ENCODE data around the gene NCK2.
"Not testable (repeated sequence)": the region's sequence is repeated elsewhere in the genome, so short reads cannot be mapped to it uniquely, and the experiment has no call there.

NCK2 gene

GRCh38 chr2:105893011-105893995 is 148.6 kb downstream of the NCK2 start:
- H3K4me3 ChIP-seq: no peak overlapping the region
- H3K27ac ChIP-seq: no peak overlapping the region

- Histone ChIP-seq H3K4me3 (no peak overlapping the region), H3K27ac (no peak overlapping the region)
These were observed 149.7 kb downstream of the NCK2 start for GRCh38 chr2:105894327-105894944.

GRCh38 chr2:105895990-105896764 is 151.5 kb downstream of the NCK2 start:
- Histone ChIP-seq H3K27ac (peak overlapping the region in 1 of 21 experiments; percentile 20), H3K4me3 (no peak overlapping the region)

DNA sequence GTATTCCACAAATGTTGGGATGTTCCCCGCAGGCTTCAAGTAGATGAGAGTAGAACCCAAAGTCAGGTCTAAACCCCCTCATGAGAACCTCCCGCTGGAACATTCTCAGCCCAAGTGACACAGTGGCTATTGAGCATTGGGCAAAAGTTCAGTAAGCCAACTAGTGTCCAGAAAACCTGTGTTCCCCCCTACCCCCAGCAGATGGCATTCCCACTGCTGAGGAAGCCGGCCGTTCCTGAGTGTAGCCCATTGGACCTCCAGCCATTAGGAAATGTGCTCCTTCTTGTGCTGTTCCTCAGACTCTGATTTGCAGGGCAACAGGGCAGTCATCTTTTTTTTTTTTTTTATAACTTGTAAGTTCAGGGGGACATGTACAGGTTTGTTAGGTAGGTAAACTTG is 152.1 kb downstream of the NCK2 start:
- no peak overlapping the region for H3K27ac ChIP-seq
- H3K4me3 ChIP-seq: no peak overlapping the region

GRCh38 chr2:105897694-105898093 is 153.0 kb downstream of the NCK2 start:
- H3K27ac ChIP-seq, H3K4me3 ChIP-seq: not testable (repeated sequence)

- Histone ChIP-seq H3K4me3 (no peak overlapping the region), H3K27ac (no peak overlapping the region)
These were observed 158.5 kb downstream of the NCK2 start for GRCh38 chr2:105903051-105903674.

GRCh38 chr2:105904938-105905337 is 160.2 kb downstream of the NCK2 start:
- Histone ChIP-seq H3K4me3 (no peak overlapping the region), H3K27ac (no peak overlapping the region)

DNA sequence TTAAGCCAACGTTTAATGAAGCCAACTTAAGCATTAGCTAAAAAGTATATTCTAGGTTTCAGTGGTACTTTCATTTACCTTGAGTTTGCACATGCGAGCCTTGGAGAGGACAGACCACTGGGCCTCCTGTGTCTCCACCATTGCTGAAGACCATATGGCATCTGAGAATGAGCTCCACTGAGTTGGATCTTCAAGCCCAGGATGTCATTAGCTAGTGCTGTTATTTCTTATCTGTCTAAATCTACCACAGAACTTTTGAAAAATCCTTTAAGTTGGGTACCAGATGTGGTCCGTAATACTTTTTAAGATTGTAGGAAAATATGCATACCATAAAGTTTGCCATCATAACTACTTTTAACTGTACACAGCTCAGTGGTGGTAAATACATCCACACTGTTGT is 161.8 kb downstream of the NCK2 start:
- no peak overlapping the region for H3K27ac ChIP-seq

DNA sequence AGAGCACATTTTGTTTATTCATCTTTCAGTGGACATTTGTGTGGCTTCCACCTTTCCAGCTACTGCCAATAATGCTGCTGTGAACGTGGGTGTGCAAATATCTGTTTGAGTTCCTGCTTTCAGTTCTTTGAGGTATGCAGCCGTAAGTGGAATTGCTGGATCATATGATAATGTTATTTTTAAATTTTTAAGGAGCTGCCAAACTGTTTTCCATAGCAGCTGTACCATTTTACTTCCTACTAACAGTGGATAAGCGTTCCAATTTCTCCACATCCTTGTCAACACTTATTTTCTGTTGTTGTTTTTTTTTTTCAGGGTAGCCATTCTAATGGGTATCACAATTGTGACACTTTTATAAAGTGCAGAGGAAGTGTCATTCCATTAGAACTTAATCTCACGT is 162.5 kb downstream of the NCK2 start:
- Histone ChIP-seq H3K4me3 (no peak overlapping the region), H3K27ac (no peak overlapping the region)

More for the DNA sequence above, 161.8 kb downstream of the NCK2 start:
- H3K4me3 ChIP-seq: no peak overlapping the region

GRCh38 chr2:105909215-105909614 is 164.5 kb downstream of the NCK2 start:
- Histone ChIP-seq H3K27ac (no peak overlapping the region), H3K4me3 (no peak overlapping the region)

- no peak overlapping the region for H3K27ac ChIP-seq
These were observed 166.0 kb downstream of the NCK2 start for GRCh38 chr2:105910497-105911238.

DNA sequence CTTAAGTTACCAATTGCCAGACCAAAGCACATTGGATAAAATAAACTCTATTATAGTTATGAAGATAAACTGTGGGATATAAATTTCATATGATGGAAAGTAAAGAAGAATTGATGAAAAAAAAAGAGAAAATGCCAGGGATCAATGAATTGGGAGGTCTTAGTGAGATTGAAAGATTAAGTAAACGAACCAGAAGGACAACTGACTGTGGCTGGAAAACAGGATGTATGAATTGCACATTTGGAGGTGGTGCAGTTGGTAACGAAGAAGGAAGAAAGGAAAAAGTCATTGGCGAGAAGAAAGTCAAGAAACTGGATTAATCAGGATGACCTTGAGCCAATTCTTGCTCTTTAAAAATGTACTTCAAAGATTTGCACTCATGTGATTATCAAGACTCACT is 166.7 kb downstream of the NCK2 start:
- H3K4me3 ChIP-seq: no peak overlapping the region
- no peak overlapping the region for H3K27ac ChIP-seq

More at GRCh38 chr2:105910497-105911238, 166.0 kb downstream of the NCK2 start:
- no peak overlapping the region for H3K4me3 ChIP-seq

DNA sequence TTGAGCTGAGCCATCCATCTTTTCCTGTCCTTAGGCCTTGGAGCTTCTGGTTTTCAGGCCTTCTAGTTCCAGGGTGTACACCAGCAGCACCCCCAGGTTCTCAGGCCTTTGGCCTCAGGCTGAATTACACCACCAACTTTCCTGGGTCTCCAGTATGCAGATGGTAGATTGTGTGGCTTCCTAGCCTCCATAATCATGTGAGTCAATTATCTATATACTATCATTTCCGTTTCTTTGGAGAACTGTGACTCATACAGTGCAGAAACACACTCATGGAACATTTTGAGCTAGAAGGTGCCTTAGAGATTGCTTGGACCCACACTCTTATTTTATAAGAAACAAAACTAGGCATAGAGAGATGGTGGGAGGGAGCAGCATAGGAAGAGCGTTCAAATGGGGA is 167.4 kb downstream of the NCK2 start:
- Histone ChIP-seq H3K4me3 (no peak overlapping the region), H3K27ac (no peak overlapping the region)

DNA sequence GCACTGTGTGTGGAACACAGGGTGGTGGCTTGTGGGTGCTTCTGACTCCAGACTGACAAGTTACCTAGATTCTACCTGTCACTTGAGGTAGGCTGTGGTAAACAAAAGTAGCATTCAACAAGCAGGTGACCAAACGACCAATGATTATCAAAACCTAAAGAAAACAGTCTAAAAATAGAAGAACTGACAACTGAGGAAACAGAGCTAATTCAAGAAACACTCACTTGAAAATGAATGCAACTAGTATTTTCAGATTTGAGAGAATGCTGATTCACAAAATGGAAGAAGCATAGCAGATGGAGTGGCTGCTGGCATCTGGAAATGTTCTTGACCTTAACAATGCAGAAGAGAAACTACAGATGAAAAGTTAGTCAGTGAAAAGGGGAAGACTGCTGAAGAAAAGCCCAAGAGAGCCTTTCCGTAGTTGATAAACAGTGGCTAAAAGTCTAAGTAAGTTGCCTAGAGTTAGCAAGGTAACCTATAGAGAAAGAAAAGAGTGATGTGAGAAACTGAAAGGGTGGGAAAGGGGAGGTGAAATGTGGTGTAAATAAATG is 170.4 kb downstream of the NCK2 start:
- H3K27ac ChIP-seq: no peak overlapping the region
- no peak overlapping the region for H3K4me3 ChIP-seq

- H3K27ac ChIP-seq: no peak overlapping the region
- H3K4me3 ChIP-seq: no peak overlapping the region
These were observed 172.5 kb downstream of the NCK2 start for GRCh38 chr2:105917226-105917625.

- Histone ChIP-seq H3K4me3 (no peak overlapping the region), H3K27ac (no peak overlapping the region)
These were observed 173.0 kb downstream of the NCK2 start for GRCh38 chr2:105917688-105918087.

DNA sequence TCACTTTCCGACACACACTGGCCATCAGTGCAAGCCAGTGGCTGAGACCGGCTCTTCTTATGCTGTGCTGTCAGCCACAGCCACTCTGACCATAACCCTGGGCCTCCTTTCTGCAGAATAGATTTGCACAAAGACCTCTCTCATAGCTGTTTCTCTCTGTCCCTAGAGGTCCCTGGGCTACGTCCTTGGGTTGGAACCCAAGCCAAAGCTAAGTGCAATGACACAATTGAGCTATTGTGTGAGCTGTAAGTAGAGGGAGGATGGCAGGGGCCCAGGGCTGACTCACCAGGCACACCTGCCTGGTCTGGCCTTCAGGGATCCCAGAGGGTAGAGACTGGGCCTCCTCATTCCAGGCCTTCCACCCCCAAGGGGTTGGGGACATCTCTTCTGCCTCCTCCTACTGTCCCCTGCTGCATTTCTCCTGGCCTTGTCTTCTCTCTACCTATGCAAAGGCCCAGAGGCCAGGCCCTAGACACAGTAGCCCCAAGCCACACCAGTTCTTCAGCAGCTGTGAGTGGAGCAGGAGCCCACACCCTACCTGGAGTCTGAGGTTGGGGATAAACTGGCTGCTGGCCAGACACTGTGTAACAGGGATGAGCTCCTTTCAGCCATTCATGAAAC is 174.6 kb downstream of the NCK2 start:
- H3K4me3 ChIP-seq: no peak overlapping the region
- no peak overlapping the region for H3K27ac ChIP-seq

DNA sequence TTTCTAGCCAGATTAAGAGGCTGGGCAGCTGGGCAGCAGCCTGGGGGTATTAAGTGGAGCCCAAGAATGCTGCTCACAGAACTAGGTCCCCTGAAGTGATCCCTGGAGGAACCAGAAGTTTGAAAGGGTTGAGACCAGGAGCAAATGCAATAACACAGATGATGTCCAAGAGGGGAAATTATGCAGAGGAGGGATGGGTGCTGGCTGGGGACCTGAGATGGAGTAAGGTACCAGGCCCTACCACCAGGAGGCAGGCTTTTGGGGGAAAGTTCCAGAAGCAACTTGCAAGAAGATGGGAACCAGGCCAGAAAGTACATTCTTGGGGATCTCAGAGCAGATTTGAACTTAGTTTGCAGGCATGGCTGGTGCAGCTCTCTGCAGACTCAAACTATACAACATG is 175.1 kb downstream of the NCK2 start:
- H3K4me3 ChIP-seq: no peak overlapping the region
- H3K27ac ChIP-seq: no peak overlapping the region

DNA sequence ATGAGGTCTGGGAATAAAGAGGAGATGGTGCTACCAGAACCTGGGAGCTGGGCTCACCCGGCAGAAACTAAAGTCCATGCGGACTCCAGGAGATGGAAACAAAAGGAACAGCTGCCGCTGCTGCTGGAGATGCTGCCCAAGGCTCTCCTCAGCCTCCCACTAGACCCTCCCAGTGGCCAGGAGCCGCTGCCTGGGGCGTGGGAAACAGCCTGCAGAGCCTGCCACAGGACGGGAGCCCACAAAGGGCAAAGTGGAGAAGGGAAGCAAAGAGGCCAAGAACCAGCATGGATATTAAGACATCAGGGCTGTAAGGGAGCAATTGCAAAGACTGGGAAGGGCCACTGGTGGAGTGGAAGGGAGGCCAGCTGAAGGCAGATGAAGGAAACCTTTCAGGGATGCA is 179.6 kb downstream of the NCK2 start:
- Histone ChIP-seq H3K27ac (no peak overlapping the region), H3K4me3 (no peak overlapping the region)

Data from skin epidermis (tissue), 12 donors.